ENCODE results near the gene ORAI1.
A peak's percentile ranks its signal among the peaks of the same experiment; 100 is the strongest.

Gene ORAI1

GRCh38 chr12:121581686-121582429 is 44.5 kb upstream of the ORAI1 start (continued):
- no peak for TF ChIP-seq ZNF548 (tag by site-specific recombination; IDR thresholded peaks at IDR 0.05)
- no peak for TF ChIP-seq ZNF621 (tag by site-specific recombination; IDR thresholded peaks at IDR 0.05)
- peak; percentile 38 for TF ChIP-seq ZNF600 (tag by site-specific recombination; IDR thresholded peaks at IDR 0.05)
- TF ChIP-seq ZIC2 (tag by site-specific recombination; IDR thresholded peaks at IDR 0.05) = peak; percentile 28; the same call in 1 of the 2 replicates
- TF ChIP-seq ZNF341 (tag by site-specific recombination; IDR thresholded peaks at IDR 0.05; ENCODE audit: low read depth) = no peak
- TF ChIP-seq ZNF324 (tag by site-specific recombination; IDR thresholded peaks at IDR 0.05) = no peak
- TF ChIP-seq EGR2 (tag by site-specific recombination; IDR thresholded peaks at IDR 0.05; ENCODE audit: low read depth) = 0 out of 2 replicates have a peak, but pooled peaks have one; percentile 5
- peak; percentile 85 for TF ChIP-seq PRDM10 (tag by site-specific recombination; IDR thresholded peaks at IDR 0.05)
- TF ChIP-seq ZNF501 (tag by site-specific recombination; IDR thresholded peaks at IDR 0.05) = 0 out of 2 replicates have a peak, but pooled peaks have one; percentile 38
- TF ChIP-seq ZXDB (tag by site-specific recombination; IDR thresholded peaks at IDR 0.05) = no peak
- peak; percentile 58 for TF ChIP-seq ZBTB20 (tag by site-specific recombination; IDR thresholded peaks at IDR 0.05)
- TF ChIP-seq OVOL3 (tag by site-specific recombination; IDR thresholded peaks at IDR 0.05) = no peak
- TF ChIP-seq KLF10 (tag by site-specific recombination; IDR thresholded peaks at IDR 0.05) = no peak
- no peak for TF ChIP-seq ZNF239 (tag by site-specific recombination; IDR thresholded peaks at IDR 0.05)

GRCh38 chr12:121582583-121583333 is 43.6 kb upstream of the ORAI1 start:
- POLR2A ChIA-PET = no interaction called here
- no peak for TF ChIP-seq ZNF362 (tag by site-specific recombination; IDR thresholded peaks at IDR 0.05)
- TF ChIP-seq KLF1 (tag by site-specific recombination; IDR thresholded peaks at IDR 0.05) = no peak
- no peak for TF ChIP-seq ZNF423 (tag by site-specific recombination; IDR thresholded peaks at IDR 0.05)
- no peak for TF ChIP-seq ZNF560 (tag by site-specific recombination; IDR thresholded peaks at IDR 0.05; ENCODE audit: borderline replicate concordance)
- no peak for TF ChIP-seq GLI4 (tag by site-specific recombination; IDR thresholded peaks at IDR 0.05)
- no peak for TF ChIP-seq INSM2 (tag by site-specific recombination; IDR thresholded peaks at IDR 0.05)
- no peak for TF ChIP-seq PBX3 (CRISPR knock-in tag; IDR thresholded peaks at IDR 0.05)
- TF ChIP-seq SP7 (tag by site-specific recombination; IDR thresholded peaks at IDR 0.05) = peak; percentile 35; the same call in 1 of the 2 replicates
- TF ChIP-seq ZBTB7A (tag by site-specific recombination; IDR thresholded peaks at IDR 0.05; ENCODE audit: low read depth) = no peak
- no peak for TF ChIP-seq ZNF704 (tag by site-specific recombination; IDR thresholded peaks at IDR 0.05)
- no peak for TF ChIP-seq ZNF585B (tag by site-specific recombination; IDR thresholded peaks at IDR 0.05)
- no peak for TF ChIP-seq ZNF610 (tag by site-specific recombination; IDR thresholded peaks at IDR 0.05; ENCODE audit: borderline replicate concordance)

More at GRCh38 chr12:121582583-121583333, 43.6 kb upstream of the ORAI1 start:
- CTCF ChIA-PET = interaction anchor here (0.7 to 2.9 kb wide), 4 partner anchors 19 to 99 kb away, joined by 4 to 12 read pairs (median 6); no protein-coding TSS in a partner anchor
- Histone ChIP-seq H3K36me3 (ENCODE audit: control insufficient read depth in 2 of 2, insufficient read depth in 1 of 2, low read length in 2 of 2) (no peaks in the 10 kb centered on the region), H3K9me3 (ENCODE audit: control insufficient read depth, insufficient read depth, low read depth, low read length) (no peaks in the 10 kb centered on the region), H3K27ac (ENCODE audit: extremely low read depth, low read depth, low read length) (no peak overlapping the region), H3K4me3 (ENCODE audit: low read depth, low read length) (no peak overlapping the region), H3K4me1 (ENCODE audit: control insufficient read depth, insufficient read depth, low read length) (peaks cover 12% of the 10 kb centered on the region)

Data from HEK293 (cell line).